Midbrain (tissue), 1 donor: ENCODE results near the gene CDRT15.
"Not testable (repeated sequence)": the region's sequence is repeated elsewhere in the genome, so short reads cannot be mapped to it uniquely, and the experiment has no call there.

Experiments used
- DNase-seq: peaks from one replicate; lab custom pipeline; 2025; lab: John Stamatoyannopoulos, UW

CDRT15 gene

DNA sequence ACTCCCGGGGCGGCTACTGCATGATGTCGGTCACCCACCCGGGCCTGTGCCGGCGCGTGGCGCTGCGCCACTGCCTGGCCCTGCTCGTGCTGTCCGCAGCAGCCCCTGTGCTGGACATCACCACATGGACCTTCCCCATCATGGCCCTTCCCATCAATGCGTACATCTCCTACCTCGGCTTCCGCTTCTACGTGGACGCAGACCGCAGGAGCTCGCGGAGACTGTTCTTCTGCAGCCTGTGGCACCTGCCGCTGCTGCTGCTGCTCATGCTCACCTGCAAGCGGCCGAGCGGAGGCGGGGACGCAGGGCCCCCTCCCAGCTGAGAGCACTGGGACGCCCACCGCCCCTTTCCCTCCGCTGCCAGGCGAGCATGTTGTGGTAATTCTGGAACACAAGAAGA, 29.8 kb downstream of the CDRT15 start:
- no peak for DNase-seq

GRCh38 chr17:14205992-14206461, 30.6 kb downstream of the CDRT15 start:
- DNase-seq = no peak

GRCh38 chr17:14205380-14205779, 31.3 kb downstream of the CDRT15 start:
- no peak for DNase-seq

- DNase-seq = no peak
Measured at GRCh38 chr17:14204546-14204945, 32.1 kb downstream of the CDRT15 start.

DNA sequence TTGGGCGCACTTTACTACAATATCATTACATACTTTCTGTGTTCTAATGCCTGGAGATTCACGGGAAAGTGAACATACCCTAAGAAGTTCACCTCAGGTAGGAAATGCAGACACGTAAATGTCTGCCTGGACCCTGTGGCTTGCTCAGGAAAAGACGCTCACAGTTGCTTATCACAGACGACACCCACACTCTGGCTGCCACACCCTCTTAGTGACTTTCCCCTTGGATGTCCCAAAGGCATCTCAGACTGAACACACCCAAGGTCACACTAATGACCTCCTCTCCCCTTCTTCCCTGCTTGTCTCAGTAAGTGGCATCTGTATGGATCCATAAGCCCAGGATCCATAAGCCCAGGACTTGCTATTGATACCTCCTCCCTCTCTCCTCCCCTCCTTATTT, 32.6 kb downstream of the CDRT15 start:
- DNase-seq = no peak

DNA sequence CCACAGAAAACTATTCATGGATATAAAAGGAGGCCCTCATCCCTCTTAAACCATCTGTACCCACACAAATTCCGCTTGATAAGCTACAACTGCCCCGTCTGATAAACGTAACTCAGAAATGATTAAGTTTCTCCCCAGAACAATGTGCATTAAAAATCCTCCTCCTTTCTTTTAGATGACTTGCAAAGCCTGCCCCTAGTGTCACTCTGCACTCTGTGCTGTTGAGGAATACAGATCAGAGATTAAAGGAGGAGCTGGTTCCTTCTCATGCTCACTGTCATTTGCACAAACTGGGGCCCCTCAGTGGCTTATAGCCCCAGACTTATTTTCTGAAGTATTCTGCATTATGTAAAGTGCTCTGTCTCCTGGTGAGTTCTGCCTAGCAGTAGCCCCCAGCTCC, 33.3 kb downstream of the CDRT15 start:
- no peak for DNase-seq

DNA sequence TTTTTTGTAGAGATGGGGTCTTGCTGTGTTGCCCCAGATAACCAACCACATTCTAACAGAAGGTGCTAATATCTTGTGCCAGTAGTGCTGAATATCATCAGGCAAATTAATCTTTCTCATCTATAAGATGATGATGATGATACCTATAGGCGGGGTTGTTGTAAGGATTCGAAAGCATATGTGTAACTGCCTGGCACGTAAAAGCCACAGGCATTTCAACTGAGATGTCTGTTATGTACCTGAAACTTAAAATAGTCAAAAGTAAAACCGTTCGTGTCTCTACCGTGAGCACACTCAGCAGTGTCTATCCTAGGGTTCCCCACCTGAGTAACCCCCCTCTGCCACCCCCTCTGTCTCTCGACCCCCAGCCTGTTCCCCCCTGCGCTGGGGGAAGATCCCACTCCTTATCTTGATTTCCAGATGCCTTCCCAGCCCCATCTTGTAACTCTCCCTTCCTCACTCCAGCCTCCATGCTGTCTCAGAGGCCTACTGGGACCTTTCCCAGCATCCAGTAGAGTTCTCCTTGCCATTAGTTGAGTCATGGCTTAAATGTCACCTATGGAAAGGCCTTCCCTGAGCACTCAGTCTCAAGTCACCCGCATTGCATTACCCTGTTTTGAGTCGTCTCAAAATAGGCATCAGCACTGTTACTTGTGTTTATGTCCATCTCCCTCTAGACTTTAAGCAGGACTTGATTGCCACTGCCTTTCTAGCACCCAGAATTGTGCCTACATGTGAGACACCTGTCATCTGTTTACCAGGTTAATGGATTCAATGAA, 34.1 kb downstream of the CDRT15 start:
- no peak for DNase-seq

DNA sequence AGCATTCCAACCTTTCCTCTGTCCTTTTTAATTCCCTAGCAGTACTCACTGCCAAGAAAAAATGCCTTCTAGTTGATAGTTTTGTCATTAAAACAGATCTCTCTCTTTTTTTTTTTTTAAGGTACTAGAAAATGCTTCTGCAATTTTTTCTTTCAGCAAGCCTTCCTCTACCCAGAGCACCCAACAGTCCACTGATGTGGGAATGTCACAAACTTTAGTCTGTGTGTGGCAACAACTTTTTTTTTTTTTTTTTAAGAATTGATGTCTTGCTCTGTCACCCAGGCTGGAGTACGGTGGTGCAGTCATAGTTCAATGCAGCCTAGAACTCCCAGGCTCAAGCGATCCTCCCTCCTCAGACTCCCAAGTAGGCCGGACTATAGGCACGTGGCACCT, 34.7 kb downstream of the CDRT15 start:
- no peak for DNase-seq

DNA sequence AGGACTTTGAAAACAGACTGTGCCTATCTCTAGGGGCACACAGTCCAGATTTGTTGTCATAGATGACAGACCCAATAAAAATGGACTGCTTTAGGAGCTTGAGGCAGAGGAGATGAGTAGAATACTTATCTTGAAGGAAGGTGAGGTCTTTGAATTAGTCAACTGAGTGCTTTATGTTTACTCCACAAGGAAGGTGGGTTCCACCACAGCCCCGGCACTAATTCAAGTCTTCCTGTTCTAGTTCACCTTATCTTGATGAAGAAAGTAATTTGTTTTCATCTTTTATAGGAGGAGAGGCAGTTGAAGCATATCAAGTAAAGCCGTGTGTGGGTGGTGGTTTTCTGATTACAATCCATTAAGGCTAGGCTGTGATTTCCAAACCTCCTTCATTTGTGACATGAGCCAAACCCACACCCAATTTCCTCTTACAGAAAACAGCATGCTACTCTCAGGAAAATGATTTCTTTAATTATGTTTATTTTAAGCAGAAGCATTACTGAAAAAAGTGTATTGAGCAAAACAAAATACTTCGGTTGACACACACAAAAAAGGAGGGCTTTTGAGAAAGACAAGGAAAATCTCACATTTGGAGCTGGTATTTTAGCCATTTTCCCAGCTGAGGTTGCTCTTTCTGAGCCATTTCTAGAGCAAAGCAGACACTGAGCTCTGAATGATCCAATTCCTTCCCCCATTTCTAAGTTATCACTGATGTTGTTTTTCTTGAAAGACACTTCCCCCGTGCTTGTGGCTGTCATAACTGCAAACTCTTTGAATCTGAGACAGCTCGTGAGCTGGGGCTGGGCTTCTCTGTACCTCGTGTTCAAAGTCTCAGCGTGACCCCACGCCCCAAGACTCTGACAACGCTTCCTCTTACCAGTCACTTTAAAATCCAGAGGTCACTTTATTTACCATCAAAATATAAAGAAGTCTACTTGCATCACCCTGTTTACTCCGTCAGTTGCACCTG, 35.4 kb downstream of the CDRT15 start:
- no peak for DNase-seq

DNA sequence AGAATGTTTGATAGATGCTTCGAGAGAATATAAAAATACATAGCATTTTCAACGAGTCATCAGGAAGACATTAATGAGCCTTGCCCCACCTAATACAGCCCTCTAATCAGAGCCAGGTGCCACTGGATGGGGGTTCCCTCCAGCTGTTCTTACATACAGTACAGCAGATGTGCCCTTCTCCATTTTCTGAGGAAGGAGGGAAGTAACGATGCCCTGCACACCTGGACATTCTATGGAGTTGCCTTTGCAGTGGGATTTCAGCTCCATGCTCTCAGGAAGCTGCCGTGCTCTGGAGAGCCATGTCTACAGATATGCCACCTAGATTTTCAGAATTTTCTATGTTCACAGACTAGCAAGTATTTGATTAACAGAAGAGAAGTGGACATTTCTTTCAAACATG, 36.3 kb downstream of the CDRT15 start:
- DNase-seq = no peak

- DNase-seq = no peak
Measured at GRCh38 chr17:14199601-14200000, 37.1 kb downstream of the CDRT15 start.

GRCh38 chr17:14198575-14198974, 38.1 kb downstream of the CDRT15 start:
- no peak for DNase-seq

DNA sequence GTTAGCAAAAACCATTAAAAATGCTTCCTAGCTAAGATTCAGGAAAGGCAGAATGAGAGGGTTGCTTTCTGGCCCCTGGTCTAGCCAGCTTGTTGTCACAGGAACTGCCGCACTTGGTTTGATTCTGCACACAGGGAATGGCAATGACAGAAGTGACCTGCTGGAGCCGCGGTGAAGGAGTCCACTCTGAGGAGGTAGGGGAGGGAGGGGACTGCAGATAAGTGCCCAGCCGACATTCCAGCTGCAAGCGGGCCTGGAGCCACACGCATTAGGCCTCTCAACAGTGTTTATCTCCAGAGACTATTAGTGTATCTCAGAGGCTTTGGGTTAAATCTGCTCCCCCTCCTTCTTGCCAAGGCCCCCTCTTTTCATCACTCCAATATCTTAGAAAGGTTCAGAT, 38.6 kb downstream of the CDRT15 start:
- DNase-seq = no peak

GRCh38 chr17:14197586-14197985, 39.1 kb downstream of the CDRT15 start:
- DNase-seq = no peak

DNA sequence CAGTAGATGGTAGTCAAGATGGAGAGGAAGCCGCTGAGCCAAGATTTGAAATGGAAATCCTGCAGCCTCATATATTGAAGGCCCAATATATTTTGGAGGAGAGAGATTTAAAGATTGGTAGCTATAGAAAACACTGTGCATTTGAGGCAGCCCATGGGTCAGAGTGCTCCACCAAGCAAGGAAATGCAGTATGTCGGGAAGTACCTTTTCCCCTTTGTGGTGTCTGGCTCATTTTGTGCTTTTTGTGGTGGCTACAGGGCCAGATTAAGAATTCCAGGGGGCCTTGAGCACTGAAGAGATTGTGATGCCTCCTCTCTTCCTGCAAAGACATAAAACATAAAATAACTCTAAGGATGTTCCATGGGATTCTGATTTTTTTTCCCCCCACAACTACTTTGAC, 39.6 kb downstream of the CDRT15 start:
- no peak for DNase-seq

DNA sequence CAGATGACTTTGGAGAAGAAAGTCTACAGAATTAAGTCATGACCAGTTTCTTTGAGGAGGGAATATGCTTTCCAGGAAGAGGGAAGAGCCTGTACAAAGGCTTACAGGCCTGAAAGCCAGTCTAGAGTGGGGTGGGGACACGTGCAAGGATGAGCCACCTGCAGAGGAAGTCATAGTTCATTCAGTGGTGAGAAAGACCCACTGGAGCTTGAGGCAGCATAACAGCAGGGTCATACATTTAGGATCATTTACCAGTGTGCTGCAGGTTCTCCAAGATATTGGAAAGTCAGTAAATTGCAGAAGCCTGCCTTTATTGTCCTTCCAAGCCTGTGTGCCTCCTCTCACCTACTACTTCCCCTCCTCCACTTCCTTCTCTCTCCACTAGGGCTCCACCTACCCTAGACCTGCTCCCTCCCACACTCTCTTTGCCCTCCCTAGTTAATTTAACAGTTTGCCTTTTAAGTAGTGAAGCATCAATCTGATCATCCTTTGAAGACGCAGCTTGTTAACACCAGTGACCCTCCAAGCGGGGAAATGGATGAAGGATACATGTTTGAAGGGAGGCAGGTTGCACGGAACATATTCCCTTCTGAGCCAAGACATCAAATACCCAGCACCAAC, 40.2 kb downstream of the CDRT15 start:
- no peak for DNase-seq

DNA sequence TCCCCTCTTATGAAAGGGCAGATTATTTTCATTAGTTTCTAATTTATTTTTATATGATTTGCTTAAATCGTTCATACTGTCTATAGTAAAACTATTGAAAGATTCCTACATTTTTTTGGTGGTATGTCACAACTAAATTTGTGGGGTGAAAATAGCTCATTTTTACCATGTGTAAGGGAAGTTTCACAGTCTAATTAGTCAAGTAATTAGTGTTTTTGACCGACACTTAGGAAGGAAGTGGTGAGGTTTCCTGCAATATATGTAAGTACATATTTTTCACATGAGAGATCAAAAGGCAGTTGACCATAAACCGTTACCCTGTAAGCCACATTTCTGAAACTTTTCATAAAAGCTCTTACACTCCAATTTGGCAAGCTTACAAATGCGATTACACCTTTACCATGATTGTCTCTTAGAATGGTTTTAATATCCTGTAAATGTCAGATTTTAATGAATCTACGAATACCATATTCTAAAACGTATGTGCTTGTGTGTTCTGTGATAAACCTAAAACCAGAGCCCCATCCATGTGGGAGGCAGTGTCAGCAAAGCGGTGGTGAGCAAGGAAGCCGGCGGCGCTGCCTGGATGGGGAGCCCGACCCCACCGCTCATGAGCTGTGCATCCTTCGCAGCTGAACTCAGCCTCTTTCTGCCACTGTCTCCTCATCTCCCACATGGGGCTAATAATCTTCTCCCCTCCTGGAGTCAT, 43.9 kb downstream of the CDRT15 start:
- not testable (repeated sequence) for DNase-seq

DNA sequence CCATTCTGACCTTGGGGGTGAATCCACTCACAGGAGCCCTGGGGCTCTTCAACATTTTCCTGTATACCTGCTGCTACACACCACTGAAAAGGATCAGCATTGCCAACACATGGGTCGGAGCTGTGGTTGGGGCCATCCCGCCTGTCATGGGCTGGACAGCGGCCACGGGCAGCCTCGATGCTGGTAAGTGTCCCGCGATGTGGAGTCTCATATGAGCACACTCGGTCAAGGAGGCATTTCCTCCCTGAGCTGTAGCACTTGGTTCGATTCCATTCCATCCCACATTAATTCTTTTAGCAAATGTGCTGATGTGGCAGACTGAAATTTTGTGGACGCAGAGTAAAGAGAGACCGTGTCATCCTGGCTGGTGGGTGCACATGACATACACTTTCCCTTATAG, 44.6 kb downstream of the CDRT15 start:
- DNase-seq = not testable (repeated sequence)

DNA sequence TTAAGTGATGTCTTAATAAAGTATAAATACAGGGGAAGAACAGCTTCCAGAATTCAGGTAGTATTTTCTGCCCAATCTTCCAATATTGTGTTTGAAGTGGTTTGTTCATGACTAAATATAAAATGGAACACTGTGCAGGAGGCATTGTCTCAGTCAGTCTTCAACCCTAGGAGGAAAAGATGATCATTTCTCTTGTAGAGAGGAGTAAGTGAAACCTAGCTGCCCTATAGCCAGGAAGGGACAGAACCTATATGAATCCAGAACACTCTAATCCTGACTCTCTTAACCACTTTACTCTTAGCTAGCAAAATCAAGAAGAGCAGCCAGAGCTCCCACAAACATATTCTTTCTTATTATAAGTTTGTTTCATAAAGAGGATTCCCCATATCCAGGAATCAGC, 45.2 kb downstream of the CDRT15 start:
- DNase-seq = not testable (repeated sequence)

- DNase-seq = not testable (repeated sequence)
Measured at GRCh38 chr17:14190774-14191173, 45.9 kb downstream of the CDRT15 start.

DNA sequence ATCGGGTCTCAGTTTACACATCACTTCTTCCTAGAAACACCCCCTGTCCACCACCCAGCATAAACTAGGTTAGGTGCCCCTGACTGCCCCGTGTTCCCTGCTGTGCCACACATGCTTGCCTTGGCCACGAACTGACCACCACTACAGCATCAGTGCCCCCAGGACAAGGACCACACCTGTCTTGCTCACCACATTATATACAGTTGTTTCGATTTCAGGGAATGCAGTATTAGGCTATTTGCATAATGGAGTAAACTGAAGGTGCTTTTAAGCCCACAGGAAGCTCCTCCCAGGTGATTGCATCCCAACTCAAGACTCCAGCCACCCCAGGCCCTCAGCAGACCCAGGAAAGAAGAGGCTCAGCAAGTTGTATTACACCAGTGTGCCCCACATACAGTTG, 50.2 kb downstream of the CDRT15 start:
- DNase-seq = not testable (repeated sequence)
